A673 (cell line): ENCODE data around the gene UFSP2.

Experiments used
- CTCF ChIP-seq: fragments of 300-800, 200-600 bp; sonication (generic); conservative IDR thresholded peaks from 2 replicates; pipeline ENCODE4 v1.5.1; 2017; ENCODE audit warnings: low read depth, mild to moderate bottlenecking, antibody characterized with exemption, low read length, moderate library complexity, mixed read lengths
- EZH2 ChIP-seq: fragments of 200-600 bp; sonication (generic); IDR thresholded peaks from 2 replicates; pipeline ENCODE4 v1.6.1; 2017; ENCODE audit warnings: borderline replicate concordance, low read depth, mild to moderate bottlenecking, mixed read lengths, antibody characterized with exemption, low read length; ENCODE audit not compliant: poor library complexity, severe bottlenecking

GRCh38 chr4:185359767-185360446 lies 65.9 kb downstream of the UFSP2 start:
- no peak for TF ChIP-seq CTCF
- no peak for TF ChIP-seq EZH2
